HG02798 (cell line): ENCODE results near the gene TBC1D2B.
A peak's percentile ranks its signal among the peaks of the same experiment; 100 is the strongest.

Experiments
- ATAC-seq: cut with Tn5 transposase; IDR thresholded peaks from one replicate; pipeline ENCODE4 v1.9.1; 2021; ENCODE audit warnings: mild to moderate bottlenecking; ENCODE audit not compliant: unreplicated experiment, poor library complexity

Gene TBC1D2B

DNA sequence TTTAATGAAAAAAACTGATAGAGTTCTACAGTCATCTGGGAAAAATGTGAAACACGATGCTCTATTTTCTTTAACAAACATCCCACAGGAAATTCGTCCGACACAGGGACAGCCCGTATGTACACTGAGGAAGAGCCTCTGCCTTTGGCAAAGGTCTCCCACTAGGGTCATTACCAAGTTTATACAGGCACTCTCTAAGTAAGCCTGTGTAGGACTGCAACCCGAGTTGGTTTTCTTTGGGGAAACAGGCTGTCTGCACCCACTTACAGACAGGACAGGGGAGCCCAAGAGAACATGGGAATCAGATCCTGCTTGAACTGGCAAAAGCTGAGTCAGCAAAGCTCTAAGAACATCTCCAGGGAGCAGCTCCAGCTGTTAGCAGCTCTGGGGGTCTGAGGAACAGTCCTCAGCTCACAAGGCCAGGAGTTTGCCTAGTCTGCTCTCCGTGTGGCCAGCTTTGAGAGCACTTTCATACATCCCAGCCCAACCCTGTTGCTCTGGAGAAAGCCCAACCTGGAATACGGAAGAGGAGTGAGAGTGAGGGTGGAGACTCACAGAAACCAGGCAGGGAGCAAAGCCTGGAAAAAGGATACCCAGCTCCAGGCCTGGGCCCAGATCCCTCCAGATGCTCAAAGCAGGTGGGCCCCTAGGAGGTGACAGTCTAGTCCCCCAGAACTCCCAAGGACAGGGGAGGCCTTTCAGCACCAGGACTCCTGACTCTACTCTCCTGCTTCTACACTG lies 1.9 kb downstream of the TBC1D2B start:
- ATAC-seq: no peak

- no peak for ATAC-seq
Observed at GRCh38 chr15:78073046-78073787, 4.3 kb downstream of the TBC1D2B start.

GRCh38 chr15:78072080-78072892 lies 5.2 kb downstream of the TBC1D2B start:
- ATAC-seq: no peak

GRCh38 chr15:78071383-78071782 lies 6.1 kb downstream of the TBC1D2B start:
- no peak for ATAC-seq

GRCh38 chr15:78070049-78070700 lies 7.3 kb downstream of the TBC1D2B start:
- ATAC-seq: no peak

DNA sequence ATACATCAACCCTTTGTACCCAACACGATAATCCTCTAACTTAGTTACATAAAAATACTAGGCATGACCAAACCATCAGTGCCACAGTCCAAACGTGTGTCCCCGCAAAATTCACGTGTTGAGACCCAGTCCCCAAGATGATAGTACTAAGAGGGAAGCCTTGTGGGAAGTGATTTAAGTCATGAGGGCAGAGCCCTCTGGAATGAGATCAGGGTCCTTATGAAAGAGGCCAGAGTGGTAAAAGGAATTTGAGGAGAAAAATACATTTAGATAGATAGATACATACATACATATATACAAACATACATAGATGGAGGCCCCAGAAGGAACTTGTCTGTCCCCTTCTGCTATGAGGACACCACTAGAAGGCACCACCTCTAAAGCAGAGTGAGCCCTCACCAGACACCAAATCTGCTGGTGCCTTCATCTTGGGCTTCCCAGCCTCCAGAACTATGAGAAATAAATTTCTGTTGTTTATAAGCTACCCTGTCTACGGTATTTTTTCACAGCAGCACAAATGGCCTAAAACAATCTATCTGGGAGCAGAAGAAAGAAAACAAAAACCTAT lies 8.0 kb downstream of the TBC1D2B start:
- no peak for ATAC-seq

DNA sequence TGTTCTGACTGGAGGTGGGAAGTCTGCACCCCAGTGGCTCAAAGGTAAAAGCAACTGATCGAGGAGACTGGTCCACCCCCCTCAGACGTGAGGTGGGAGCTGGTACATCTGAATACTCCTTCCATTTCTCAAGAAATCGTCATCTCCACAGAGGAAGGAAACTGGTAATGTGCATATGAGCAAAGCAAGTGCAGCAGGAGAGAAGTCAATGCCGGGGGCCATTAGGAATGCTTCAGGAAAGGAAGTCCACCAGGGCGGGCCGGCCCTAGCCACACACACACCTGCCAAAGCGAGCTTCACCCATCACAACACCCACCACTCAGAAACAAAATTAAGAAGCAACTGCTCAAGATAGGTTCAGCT lies 8.5 kb downstream of the TBC1D2B start:
- no peak for ATAC-seq

- ATAC-seq: no peak
Observed at GRCh38 chr15:78067328-78068228, 9.9 kb downstream of the TBC1D2B start.

DNA sequence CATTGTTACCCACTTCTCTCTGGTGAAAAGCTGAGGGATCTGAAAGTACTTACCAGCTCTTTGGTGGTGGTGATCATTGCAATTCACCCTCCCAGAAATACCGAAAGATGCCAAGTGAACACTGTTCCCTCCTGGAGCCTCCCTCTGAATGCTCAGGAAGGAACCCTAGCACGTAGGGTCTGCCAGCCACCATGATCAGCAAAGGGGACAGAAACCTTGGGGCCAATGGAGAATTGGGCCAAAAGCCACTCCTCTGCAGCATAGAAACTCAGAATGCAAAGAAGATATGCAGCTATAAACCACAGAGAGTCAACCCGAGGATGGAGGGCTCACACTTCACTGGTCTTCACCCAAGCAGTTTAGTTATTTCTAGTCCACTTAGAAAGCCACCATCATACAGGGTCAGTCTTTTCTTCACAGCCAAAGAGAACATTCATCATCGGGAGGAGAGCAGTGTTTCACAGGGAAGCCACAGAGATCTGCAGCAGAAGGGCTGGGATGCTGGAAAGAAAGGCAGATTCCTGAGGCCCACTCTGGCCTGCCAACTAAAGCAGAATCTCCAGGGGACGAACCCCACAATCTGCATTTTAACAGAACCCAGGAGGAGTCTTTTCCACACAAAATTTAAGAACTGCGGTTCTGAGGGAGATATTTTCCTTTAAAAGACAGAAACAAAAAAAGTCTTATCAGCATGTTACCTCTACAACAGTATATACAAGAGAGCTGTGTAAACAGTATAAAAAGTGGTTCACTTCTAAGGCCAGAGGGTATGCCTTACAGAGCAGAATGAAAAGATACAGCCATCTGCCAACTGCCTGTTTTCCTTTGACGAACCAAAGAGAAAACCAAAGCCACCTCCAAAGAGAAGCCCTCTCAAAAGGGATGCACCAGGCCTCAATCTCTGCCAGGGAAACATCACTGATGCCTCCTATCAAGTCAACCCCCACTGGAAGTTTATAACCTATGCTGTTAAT lies 11.3 kb downstream of the TBC1D2B start:
- ATAC-seq: peak; percentile 56

- no peak for ATAC-seq
Observed at GRCh38 chr15:78065284-78065872, 12.1 kb downstream of the TBC1D2B start.

- no peak for ATAC-seq
Observed at GRCh38 chr15:78064544-78064943, 13.0 kb downstream of the TBC1D2B start.

DNA sequence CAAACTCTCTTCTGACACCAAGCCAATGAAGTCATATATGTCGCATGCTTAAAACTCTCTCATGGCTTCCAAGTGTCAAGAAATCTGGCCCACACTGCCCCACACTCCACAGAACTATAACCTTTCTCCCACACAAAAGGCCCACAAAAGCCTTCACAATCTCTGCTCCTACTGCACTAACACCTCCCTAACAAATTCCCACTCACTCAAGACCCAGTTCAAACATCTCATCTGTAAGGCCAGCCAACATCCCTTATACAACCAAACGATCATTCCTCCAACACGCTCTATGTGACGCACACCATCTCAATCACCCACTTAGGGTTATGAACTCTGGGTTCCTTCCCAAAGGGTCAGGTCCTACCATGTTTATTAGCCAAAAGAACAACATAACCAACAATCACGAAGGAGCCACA lies 13.5 kb downstream of the TBC1D2B start:
- no peak for ATAC-seq

GRCh38 chr15:78063217-78063616 lies 14.3 kb downstream of the TBC1D2B start:
- no peak for ATAC-seq

DNA sequence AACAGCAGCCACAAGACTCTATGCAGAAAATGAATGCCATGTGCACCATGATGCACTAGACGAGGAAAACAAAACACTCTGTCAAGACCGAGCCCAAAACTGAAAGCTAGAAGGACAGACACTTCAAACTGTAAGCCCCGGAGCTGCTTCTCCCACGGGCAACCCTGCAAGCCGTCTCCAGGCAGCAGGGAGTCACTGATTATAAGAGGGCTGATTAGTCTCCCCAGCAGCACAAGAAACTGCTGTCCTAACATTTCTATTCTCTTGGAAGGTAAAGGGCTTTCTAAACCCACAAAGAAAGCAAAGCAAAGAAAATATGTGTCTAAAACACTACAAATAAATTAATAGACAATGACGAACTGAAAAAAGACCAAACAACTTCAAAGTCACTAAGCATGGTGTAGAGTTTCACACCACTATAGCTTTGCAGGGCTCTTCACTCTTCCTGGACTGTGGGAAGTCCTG lies 15.5 kb downstream of the TBC1D2B start:
- ATAC-seq: peak; percentile 39

GRCh38 chr15:78060232-78060631 lies 17.3 kb downstream of the TBC1D2B start:
- no peak for ATAC-seq

- ATAC-seq: no peak
Observed at GRCh38 chr15:78059110-78059839, 18.2 kb downstream of the TBC1D2B start.

GRCh38 chr15:78058401-78058935 lies 19.0 kb downstream of the TBC1D2B start:
- ATAC-seq: no peak
